Activated naive CD8-positive, alpha-beta T cell treated with anti-CD3 and anti-CD28 coated beads, Interleukin-2, amount 10 ng/mL, durations not matched to agents 7 days and 5 days (primary cell): ENCODE results near the gene RAI14. TPM values are rescaled to one million over a fixed set of nuclear protein-coding genes. Genes with fewer than 3 reads are reported as not detected.

Source experiments
- ATAC-seq: fragments of 150-1000 bp; cut with Tn5 transposase; one replicate; pipeline ENCODE4 v1.10.0; 2021; ENCODE audit warnings: low read depth, moderate library complexity
- POLR2A ChIA-PET: fragments of 350-600 bp; sonication (Branson Sonifier 250); formaldehyde crosslinking; loops from one replicate; lab custom pipeline; 2021; ENCODE audit warnings: antibody characterized with exemption; lab: Charles Lee
- DNase-seq: peaks from one replicate; pipeline ENCODE4 v3.0.0; 2021
- H3K27ac Mint-ChIP-seq: one replicate; pipeline ENCODE4 v1.8.0; 2022; ENCODE audit warnings: mild to moderate bottlenecking, mixed read lengths
- H3K27me3 Mint-ChIP-seq: one replicate; pipeline ENCODE4 v1.8.0; 2022; ENCODE audit warnings: mild to moderate bottlenecking, moderate library complexity, mixed read lengths
- H3K36me3 Mint-ChIP-seq: one replicate; pipeline ENCODE4 v1.8.0; 2021; ENCODE audit warnings: mild to moderate bottlenecking, mixed read lengths
- H3K4me1 Mint-ChIP-seq: one replicate; pipeline ENCODE4 v1.8.0; 2021; ENCODE audit warnings: mixed read lengths
- H3K4me3 Mint-ChIP-seq: one replicate; pipeline ENCODE4 v1.8.0; 2022; ENCODE audit warnings: mild to moderate bottlenecking, moderate library complexity, mixed read lengths
- H3K9me3 Mint-ChIP-seq: one replicate; pipeline ENCODE4 v1.8.0; 2021; ENCODE audit warnings: mixed read lengths
- total RNA-seq, 2 experiments: library from RNA; stranded (reverse); gene quantifications; one replicate each; pipeline ENCODE4 v1.2.3, GENCODE V29; 2021

RAI14 gene
- total RNA-seq, 2 experiments from 2014 or later = 0.77 TPM; not detected in 1

- Mint-ChIP-seq H3K4me1 (no peaks in the 10 kb centered on the region), H3K9me3 (peaks cover 6% of the 10 kb centered on the region), H3K36me3 (no peaks in the 10 kb centered on the region), H3K27ac (no peak overlapping the region), H3K27me3 (peaks cover 2% of the 10 kb centered on the region), H3K4me3 (no peak overlapping the region)
- ATAC-seq (no peak), DNase-seq (no peak)
- POLR2A ChIA-PET = no interaction called here
Observed at GRCh38 chr5:34876275-34876674, 220.1 kb downstream of the RAI14 start.

- H3K4me1 Mint-ChIP-seq = no peaks in the 10 kb centered on the region
- peaks cover under 1% of the 10 kb centered on the region for H3K9me3 Mint-ChIP-seq
- DNase-seq = no peak
- ATAC-seq = no peak
- H3K36me3 Mint-ChIP-seq = no peaks in the 10 kb centered on the region
- no peak overlapping the region for H3K4me3 Mint-ChIP-seq
- H3K27me3 Mint-ChIP-seq = peaks cover 4% of the 10 kb centered on the region
- no peak overlapping the region for H3K27ac Mint-ChIP-seq
- POLR2A ChIA-PET = no interaction called here
Observed at GRCh38 chr5:34881246-34881645, 225.1 kb downstream of the RAI14 start.

Other genes with a start within 250 kb of the RAI14 start
- gene TTC23L, start 182.8 kb downstream of the RAI14 start, total RNA-seq = not detected